Regular cardiac myocyte (primary cell): Measurements from ENCODE around the gene RAD51. TPM values are rescaled to one million over a fixed set of nuclear protein-coding genes. Genes with fewer than 3 reads are reported as not detected.

Experiments used
- total RNA-seq: library from RNA; depleted of rRNA; stranded (reverse); fragments of >200 nt; gene quantifications from 2 replicates; pipeline ENCODE4 v1.2.3, GENCODE V29; 2014

RAD51 gene
- total RNA-seq, result 1.1 and 14.2 TPM in 2 replicates

GRCh38 chr15:40694688-40695468 lies at the start of gene RAD51:
TSS of gene RAD51 (plus strand) at chr15:40695174. CDS start at chr15:40698759, 3,585 bp downstream.

GRCh38 chr15:40754883-40755811 lies 60.2 kb downstream of the RAD51 start, which contains the start of gene RMDN3:
TSS of gene RMDN3 (minus strand) at chr15:40755254. CDS start at chr15:40754783, 471 bp downstream.

GRCh38 chr15:40763801-40764628 lies 69.0 kb downstream of the RAD51 start, which contains the start of gene GCHFR:
TSS of gene GCHFR (plus strand) at chr15:40764068. CDS start at chr15:40764181, 113 bp downstream.

GRCh38 chr15:40769274-40770146 lies 74.5 kb downstream of the RAD51 start, which contains the start of gene C15orf62:
TSS of gene C15orf62 (plus strand) at chr15:40769980. CDS start at chr15:40770496, 516 bp downstream.

Other genes starting within 250 kb of the RAD51 start
- 7.6 and 10.9 TPM in 2 replicates for gene CHST14, start 224.2 kb upstream of the RAD51 start, total RNA-seq
- gene CCDC32, start 130.1 kb upstream of the RAD51 start, total RNA-seq, result 21.7 and 23.7 TPM in 2 replicates
- gene RPUSD2, start 125.9 kb upstream of the RAD51 start, total RNA-seq, result 9.3 and 15.9 TPM in 2 replicates
- gene KNL1, start 100.9 kb upstream of the RAD51 start, total RNA-seq, result 2.5 and 24.7 TPM in 2 replicates
- 29.6 and 40.5 TPM in 2 replicates for gene RMDN3, start 60.1 kb downstream of the RAD51 start, total RNA-seq
- gene GCHFR, start 68.9 kb downstream of the RAD51 start, total RNA-seq, result 0.38 and 2.0 TPM in 2 replicates
- gene C15orf62, start 74.8 kb downstream of the RAD51 start, total RNA-seq, result not detected in 2 replicates
- gene ZFYVE19, start 111.9 kb downstream of the RAD51 start, total RNA-seq, result 13.5 and 21.7 TPM in 2 replicates
- 11.0 and 26.6 TPM in 2 replicates for gene DNAJC17, start 112.3 kb downstream of the RAD51 start, total RNA-seq
- gene PPP1R14D, start 133.5 kb downstream of the RAD51 start, total RNA-seq, result not detected in 2 replicates
- 0.28 and 0.58 TPM in 2 replicates for gene SPINT1, start 148.9 kb downstream of the RAD51 start, total RNA-seq
- gene RHOV, start 179.1 kb downstream of the RAD51 start, total RNA-seq, result not detected in 2 replicates
- gene VPS18, start 199.3 kb downstream of the RAD51 start, total RNA-seq, result 47.9 and 49.5 TPM in 2 replicates
- gene DLL4, start 234.2 kb downstream of the RAD51 start, total RNA-seq, result 0.28 and 0.38 TPM in 2 replicates